Smooth muscle cell of the brain vasculature (primary cell): ENCODE data around the gene CPXM1.
"Not testable (repeated sequence)": the region's sequence is repeated elsewhere in the genome, so short reads cannot be mapped to it uniquely, and the experiment has no call there.

Source experiments
- DNase-seq: peaks from one replicate; pipeline ENCODE4 v3.0.0-alpha.2; 2012; ENCODE audit warnings: low read depth, low spot score

The CPXM1 gene

GRCh38 chr20:2820896-2821869, 20.8 kb upstream of the CPXM1 start:
- DNase-seq, result no peak

DNA sequence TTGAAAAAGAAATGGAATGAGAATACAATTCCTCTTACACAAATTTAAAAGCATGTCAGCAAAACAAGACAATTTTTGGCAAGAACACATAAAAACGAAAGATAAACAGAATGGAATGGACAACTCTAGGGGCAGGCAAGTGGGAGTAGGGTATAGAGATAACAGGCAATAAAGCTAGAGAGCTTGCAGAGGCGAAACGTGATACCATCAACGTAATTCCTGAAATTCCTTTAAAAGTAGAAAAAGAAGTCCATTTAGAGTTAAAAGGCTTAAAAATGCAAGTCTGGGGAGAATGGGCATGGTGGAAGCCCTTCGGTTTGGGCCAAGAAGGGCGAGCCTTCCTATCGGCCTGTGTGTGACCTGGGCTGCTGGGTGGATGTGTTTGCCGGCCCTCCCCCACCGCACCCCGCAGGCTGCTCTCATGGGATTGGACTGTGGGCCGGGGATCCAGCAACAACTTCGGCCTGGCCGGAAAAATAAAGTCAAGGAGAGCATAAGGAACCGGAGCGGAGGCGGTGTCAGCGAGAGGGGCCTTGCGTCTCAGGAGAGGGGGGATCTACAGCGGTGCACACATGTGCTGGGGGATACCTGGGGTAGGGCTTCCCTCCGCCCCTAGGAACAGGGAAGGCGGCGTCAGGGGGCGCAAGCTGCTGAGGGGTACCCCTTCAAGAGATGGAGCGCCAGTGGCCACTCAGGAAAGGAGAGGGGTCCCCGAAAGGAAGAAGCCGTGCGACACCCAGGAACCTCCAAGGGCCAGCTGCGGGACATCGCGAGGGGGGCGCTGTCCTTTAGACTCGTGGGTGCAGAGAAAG, 19.9 kb upstream of the CPXM1 start:
- DNase-seq, result no peak

DNA sequence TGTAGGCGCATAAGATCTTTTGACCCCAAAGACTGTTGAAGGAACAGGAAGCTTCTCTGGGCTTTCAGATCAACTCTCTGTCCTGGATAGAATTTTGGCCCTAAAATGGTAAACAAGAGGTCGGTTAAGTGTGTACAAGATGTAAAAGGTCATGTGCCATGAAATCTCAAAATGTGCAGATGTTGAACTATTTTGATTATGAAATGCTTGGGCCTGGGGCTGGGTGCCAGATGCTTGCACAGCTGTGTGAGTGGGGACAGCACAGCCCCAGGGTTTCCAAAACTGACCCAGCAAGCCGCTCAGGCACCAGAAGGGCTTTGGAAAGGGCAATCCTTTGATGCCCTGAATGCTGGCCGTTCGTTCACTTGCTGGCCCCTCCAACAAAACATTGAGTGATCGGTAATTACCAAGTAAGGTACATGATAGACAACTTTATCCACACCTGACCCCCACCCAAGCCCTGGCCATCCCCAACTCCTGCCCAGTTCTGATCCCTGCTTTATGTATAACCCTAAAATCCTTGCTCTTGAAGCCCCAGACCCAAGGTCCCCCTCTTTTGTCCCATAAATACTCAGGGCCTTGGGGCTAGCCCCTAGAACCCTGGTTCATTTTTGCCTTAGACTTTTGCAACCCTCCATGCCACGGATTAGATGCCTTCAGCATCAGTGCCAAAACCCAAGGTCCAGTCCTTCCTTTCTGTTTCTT, 17.6 kb upstream of the CPXM1 start:
- DNase-seq, result no peak

GRCh38 chr20:2817341-2817726, 16.9 kb upstream of the CPXM1 start:
- no peak for DNase-seq

DNA sequence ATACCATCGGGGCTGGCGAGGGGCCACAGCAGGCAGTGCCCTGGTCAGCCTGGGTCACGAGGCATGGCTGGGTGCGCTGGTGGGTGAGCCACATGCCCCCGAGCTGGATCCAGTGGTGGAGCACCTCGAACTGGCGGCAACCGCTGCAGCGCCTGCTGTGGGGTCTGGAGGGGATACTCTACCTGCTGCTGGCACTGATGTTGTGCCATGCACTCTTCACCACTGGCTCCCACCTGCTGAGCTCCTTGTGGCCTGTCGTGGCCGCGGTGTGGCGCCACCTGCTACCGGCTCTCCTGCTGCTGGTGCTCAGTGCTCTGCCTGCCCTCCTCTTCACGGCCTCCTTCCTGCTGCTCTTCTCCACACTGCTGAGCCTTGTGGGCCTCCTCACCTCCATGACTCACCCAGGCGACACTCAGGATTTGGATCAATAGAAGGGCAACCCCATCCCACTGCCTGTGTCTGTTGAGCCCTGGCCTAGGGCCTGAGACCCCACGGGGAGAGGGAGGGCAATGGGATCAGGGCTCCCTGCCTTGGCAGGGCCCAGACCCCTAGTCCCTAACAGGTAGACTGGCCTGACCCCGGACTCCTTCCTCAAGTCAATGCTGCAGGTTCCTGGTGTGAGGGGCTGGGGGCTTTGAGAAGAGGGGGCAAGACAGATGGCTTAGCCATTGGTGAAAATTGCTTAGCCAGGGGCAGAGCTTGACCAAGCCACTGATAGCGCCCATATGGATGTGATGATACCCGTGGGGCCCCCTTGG, 16.3 kb upstream of the CPXM1 start:
- DNase-seq, result no peak

DNA sequence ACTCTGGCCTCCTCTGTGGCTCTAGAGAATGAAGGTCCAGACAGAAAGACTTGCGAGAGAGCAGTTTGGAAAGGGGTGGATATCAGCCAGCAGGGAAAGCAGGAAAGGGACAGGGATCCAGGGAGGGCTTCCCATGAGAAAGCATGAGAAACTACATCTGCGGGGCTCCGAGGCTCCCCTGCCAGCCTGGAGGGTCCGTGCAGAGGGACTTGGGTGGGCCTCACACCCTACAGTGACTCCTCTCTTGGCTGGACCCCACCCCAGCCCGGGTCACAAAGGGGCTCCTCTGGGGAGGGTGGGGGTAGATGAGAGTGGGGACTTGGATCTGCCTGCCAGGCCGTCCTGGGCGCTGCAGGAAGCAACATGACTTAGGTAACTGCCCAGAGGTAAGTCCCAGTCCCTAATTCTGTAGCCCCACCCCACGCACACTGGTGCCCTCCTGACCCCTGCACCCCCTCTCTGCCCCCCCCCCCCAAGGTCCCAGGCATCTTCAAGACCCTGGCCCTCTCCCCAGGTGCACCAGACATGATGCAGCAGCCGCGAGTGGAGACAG, 15.7 kb upstream of the CPXM1 start, which contains the start of gene TMEM239:
TSS of gene TMEM239 (plus strand) at position 335 of the 553 bp plus-strand sequence. CDS start at position 526, 191 bp downstream.
- no peak for DNase-seq

DNA sequence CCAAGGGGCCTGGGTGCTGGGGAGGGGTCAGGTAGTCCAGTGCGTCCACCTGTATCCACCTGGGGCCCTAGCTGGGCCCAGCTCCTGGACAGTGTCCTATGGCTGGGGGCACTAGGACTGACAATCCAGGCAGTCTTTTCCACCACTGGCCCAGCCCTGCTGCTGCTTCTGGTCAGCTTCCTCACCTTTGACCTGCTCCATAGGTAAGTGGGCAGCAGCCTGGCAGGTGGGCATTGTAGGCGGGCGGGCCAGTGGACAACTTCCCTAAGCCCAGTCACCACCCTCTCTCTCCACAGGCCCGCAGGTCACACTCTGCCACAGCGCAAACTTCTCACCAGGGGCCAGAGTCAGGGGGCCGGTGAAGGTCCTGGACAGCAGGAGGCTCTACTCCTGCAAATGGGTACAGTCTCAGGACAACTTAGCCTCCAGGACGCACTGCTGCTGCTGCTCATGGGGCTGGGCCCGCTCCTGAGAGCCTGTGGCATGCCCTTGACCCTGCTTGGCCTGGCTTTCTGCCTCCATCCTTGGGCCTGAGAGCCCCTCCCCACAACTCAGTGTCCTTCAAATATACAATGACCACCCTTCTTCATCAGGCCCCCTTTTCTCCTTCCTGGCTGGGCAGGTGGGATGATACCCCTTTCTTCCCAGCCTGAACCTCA, 14.9 kb upstream of the CPXM1 start:
- no peak for DNase-seq

GRCh38 chr20:2814587-2815051, 14.2 kb upstream of the CPXM1 start, which contains the start of gene C20orf141:
TSS of gene C20orf141 (plus strand) at chr20:2814987. CDS start at chr20:2815185, 198 bp downstream.
- DNase-seq, result peak; percentile 100

DNA sequence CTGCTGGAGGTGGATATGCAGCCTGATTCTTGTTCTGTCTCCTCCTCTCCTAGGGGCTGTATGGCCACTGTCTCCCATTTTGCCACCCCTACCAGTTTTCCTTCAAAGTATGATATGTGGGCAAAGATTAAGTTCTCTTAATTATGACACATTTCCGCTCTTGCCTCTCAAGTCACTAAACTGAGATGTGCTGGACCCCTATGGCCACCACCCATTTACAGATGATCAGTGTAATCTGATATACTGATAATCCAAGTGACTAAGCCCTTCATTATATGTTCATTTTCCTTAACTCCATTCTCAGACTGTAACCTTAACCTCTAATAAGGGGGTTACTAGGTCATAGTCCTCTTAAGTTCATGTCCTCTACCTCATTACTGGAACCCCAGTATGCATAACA, 13.6 kb upstream of the CPXM1 start:
- DNase-seq, result no peak

DNA sequence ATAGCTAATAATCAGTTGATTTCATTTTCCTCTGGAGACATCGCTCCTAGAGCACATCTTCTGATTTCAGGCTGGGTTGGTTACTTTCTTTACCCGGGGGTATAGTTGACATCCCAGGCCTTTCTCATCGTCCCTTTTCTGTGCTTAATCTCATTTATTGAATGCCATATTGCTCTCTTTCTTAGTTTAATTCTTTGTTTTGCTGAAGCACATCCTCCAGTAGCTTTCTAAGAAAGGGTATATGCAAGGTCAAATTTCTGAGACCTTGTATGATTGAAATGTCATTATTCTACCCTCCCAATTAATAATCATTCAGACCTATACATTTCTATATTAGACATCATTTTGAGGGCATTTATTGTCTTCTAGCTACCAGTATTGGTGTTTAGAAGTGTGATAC, 11.8 kb upstream of the CPXM1 start:
- no peak for DNase-seq

DNA sequence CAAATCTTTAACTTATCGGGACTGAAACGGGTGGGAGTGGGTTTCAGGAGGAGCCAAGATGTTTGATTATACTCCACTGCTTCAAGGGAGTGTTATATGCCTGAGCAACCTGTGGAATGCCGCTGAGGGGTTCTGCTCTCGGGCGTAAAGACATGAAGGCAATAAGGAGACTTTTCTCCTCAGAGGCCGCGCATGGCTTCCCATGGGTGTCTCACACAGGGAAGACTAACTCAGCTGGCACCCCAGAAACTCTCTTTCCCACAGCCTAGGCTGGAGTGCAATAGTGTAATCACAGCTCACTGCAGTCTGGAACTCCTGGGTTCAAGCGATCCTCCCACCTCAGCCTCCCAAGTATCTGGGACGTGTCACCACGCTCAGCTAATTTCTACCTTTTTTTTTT, 9.3 kb upstream of the CPXM1 start:
- DNase-seq, result no peak

GRCh38 chr20:2807929-2808328, 7.5 kb upstream of the CPXM1 start:
- not testable (repeated sequence) for DNase-seq

- no peak for DNase-seq
Measured at GRCh38 chr20:2807019-2807418, 6.6 kb upstream of the CPXM1 start.

GRCh38 chr20:2806351-2806701, 5.9 kb upstream of the CPXM1 start:
- no peak for DNase-seq

- no peak for DNase-seq
Measured at GRCh38 chr20:2805689-2806350, 5.4 kb upstream of the CPXM1 start.

DNA sequence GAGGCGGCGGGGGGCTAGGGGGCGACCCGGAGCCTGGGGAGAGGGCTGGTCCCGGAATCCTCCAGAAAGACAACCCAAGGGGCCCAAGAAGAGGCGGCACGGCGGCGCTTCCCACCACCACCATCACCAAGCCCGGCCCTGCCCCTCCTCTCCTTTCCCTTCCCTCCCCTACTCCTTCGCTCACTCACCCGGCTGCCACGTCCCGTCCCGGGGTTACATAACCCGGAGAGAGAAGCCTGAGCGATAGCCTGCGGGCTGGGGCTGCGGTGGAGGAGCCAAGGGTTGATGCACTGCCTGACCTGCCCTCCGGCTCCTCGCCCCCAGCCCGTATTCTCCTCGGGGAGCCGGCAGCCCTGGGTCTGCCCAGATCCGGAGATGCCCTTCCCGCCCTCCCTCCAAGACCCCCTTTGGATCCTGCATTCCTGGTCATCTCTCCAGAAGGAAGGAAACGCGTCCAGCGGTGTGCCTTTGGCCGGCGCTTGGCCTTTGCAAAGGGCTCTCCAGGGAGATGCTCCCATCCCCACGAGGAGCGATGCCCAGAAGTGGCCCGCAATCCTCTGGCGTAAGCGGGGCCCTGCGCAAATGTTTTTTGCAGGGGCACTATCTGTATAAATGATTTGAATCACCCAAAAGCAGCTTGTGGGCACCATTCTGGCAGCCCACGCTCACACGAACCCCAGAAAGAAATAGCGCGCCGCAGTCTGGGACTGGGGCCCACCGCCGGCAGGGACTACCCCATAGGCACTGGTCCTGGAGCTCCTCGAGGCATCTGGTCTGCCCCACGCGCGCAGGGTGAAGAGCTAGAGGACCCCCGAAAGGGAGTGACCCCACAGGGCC, 4.6 kb upstream of the CPXM1 start:
- no peak for DNase-seq

- no peak for DNase-seq
Measured at GRCh38 chr20:2804041-2804828, 3.8 kb upstream of the CPXM1 start.

DNA sequence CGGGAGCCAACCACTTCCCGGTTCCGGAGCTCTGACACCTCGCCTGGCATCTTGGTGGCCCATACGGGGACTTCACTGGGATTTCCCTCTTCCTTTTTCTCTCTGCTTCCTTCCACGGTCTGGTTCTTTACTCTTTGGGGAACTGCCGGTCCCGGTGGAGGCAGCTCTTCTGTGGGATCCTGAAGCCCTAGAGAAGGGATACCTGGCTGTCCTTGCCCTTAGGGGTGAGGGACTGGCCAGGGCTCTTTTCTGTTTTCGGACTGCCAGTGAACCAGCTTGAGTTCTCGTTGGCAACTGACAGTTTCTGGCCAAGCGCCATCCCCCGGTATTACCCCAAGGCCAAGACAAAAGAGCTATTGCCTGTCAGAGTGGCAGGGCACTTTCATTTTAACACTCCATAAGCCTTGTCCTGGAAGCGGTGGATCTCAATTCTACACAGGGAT, 880 bp upstream of the CPXM1 start:
- DNase-seq, result no peak
